BLaER1 (cell line): ENCODE data around the gene MICAL1.

Source experiments
- H3K27ac ChIP-seq: shearing (Covaris generic); formaldehyde crosslinking; 2 replicates; pipeline ENCODE4 v1.8.1; 2022
- H3K27me3 ChIP-seq: shearing (Covaris generic); formaldehyde crosslinking; 2 replicates; pipeline ENCODE4 v1.8.1; 2022
- H3K36me3 ChIP-seq: shearing (Covaris generic); formaldehyde crosslinking; 2 replicates; pipeline ENCODE4 v1.8.1; 2022
- H3K4me1 ChIP-seq: shearing (Covaris generic); formaldehyde crosslinking; 2 replicates; pipeline ENCODE4 v1.8.1; 2022
- H3K4me2 ChIP-seq: shearing (Covaris generic); formaldehyde crosslinking; 2 replicates; pipeline ENCODE4 v1.8.1; 2022
- H3K4me3 ChIP-seq: shearing (Covaris generic); formaldehyde crosslinking; 2 replicates; pipeline ENCODE4 v1.8.1; 2022
- H3K9ac ChIP-seq: shearing (Covaris generic); formaldehyde crosslinking; 2 replicates; pipeline ENCODE4 v1.8.1; 2022
- H3K9me3 ChIP-seq: shearing (Covaris generic); formaldehyde crosslinking; 2 replicates; pipeline ENCODE4 v1.8.1; 2022
- H4K20me1 ChIP-seq: shearing (Covaris generic); formaldehyde crosslinking; 2 replicates; pipeline ENCODE4 v1.8.1; 2022
- Cebpa-rat ChIP-seq: shearing (Covaris generic); IDR thresholded peaks from 2 replicates; pipeline ENCODE4 v1.8.1; 2022

MICAL1 gene

GRCh38 chr6:109477184-109477583, 21.6 kb upstream of the MICAL1 start:
- H3K9ac ChIP-seq = no peak overlapping the region
- no peaks in the 10 kb centered on the region for H3K9me3 ChIP-seq
- H3K27me3 ChIP-seq = no peaks in the 10 kb centered on the region
- H3K4me1 ChIP-seq = peaks cover 71% of the 10 kb centered on the region
- TF ChIP-seq Cebpa-rat = no peak
- H3K4me3 ChIP-seq = no peak overlapping the region
- peak overlapping the region; percentile 82 for H3K4me2 ChIP-seq
- H3K36me3 ChIP-seq = peaks cover 92% of the 10 kb centered on the region
- peaks cover 98% of the 10 kb centered on the region for H4K20me1 ChIP-seq
- H3K27ac ChIP-seq = no peak overlapping the region

- no peak overlapping the region for H3K27ac ChIP-seq
- H3K4me2 ChIP-seq = no peak overlapping the region
- peaks cover 98% of the 10 kb centered on the region for H4K20me1 ChIP-seq
- no peaks in the 10 kb centered on the region for H3K9me3 ChIP-seq
- H3K9ac ChIP-seq = no peak overlapping the region
- no peaks in the 10 kb centered on the region for H3K27me3 ChIP-seq
- H3K36me3 ChIP-seq = peaks cover 94% of the 10 kb centered on the region
- peaks cover 63% of the 10 kb centered on the region for H3K4me1 ChIP-seq
- no peak overlapping the region for H3K4me3 ChIP-seq
- no peak for TF ChIP-seq Cebpa-rat
These were observed 20.1 kb upstream of the MICAL1 start for GRCh38 chr6:109475625-109476024.

GRCh38 chr6:109474995-109475394, 19.4 kb upstream of the MICAL1 start:
- Histone ChIP-seq H3K36me3 (peaks cover 94% of the 10 kb centered on the region), H3K9me3 (no peaks in the 10 kb centered on the region), H3K9ac (no peak overlapping the region), H3K4me1 (peaks cover 56% of the 10 kb centered on the region), H3K4me2 (no peak overlapping the region), H4K20me1 (peaks cover 98% of the 10 kb centered on the region), H3K27ac (no peak overlapping the region), H3K27me3 (no peaks in the 10 kb centered on the region), H3K4me3 (no peak overlapping the region)
- no peak for TF ChIP-seq Cebpa-rat

GRCh38 chr6:109473120-109473519, 17.5 kb upstream of the MICAL1 start:
- TF ChIP-seq Cebpa-rat = no peak
- Histone ChIP-seq H3K27me3 (no peaks in the 10 kb centered on the region), H3K36me3 (peaks cover 100% of the 10 kb centered on the region), H3K4me2 (peak overlapping the region; percentile 58; the same call in 1 of the 2 replicates), H3K9ac (no peak overlapping the region), H3K9me3 (no peaks in the 10 kb centered on the region), H4K20me1 (peaks cover 96% of the 10 kb centered on the region), H3K27ac (no peak overlapping the region), H3K4me3 (no peak overlapping the region), H3K4me1 (peaks cover 38% of the 10 kb centered on the region)

- peaks cover 30% of the 10 kb centered on the region for H3K4me1 ChIP-seq
- H3K9ac ChIP-seq = no peak overlapping the region
- TF ChIP-seq Cebpa-rat = no peak
- H3K27me3 ChIP-seq = no peaks in the 10 kb centered on the region
- H3K4me3 ChIP-seq = no peak overlapping the region
- H4K20me1 ChIP-seq = peaks cover 96% of the 10 kb centered on the region
- H3K4me2 ChIP-seq = peak overlapping the region; percentile 58
- 0 out of 2 replicates have a peak overlapping the region, but pooled peaks have one; percentile 7 for H3K27ac ChIP-seq
- peaks cover 100% of the 10 kb centered on the region for H3K36me3 ChIP-seq
- H3K9me3 ChIP-seq = no peaks in the 10 kb centered on the region
These were observed 16.8 kb upstream of the MICAL1 start for GRCh38 chr6:109472132-109472995.

GRCh38 chr6:109471105-109471810, 15.7 kb upstream of the MICAL1 start:
- no peak overlapping the region for H3K4me3 ChIP-seq
- H3K36me3 ChIP-seq = peaks cover 100% of the 10 kb centered on the region
- H3K27ac ChIP-seq = 0 out of 2 replicates have a peak overlapping the region, but pooled peaks have one; percentile 7
- H3K4me2 ChIP-seq = no peak overlapping the region
- peaks cover 21% of the 10 kb centered on the region for H3K4me1 ChIP-seq
- TF ChIP-seq Cebpa-rat = no peak
- H3K9me3 ChIP-seq = no peaks in the 10 kb centered on the region
- peaks cover 89% of the 10 kb centered on the region for H4K20me1 ChIP-seq
- no peak overlapping the region for H3K9ac ChIP-seq
- no peaks in the 10 kb centered on the region for H3K27me3 ChIP-seq

- no peak overlapping the region for H3K4me2 ChIP-seq
- H3K4me3 ChIP-seq = no peak overlapping the region
- no peak overlapping the region for H3K9ac ChIP-seq
- H3K36me3 ChIP-seq = peaks cover 100% of the 10 kb centered on the region
- H3K4me1 ChIP-seq = peaks cover 21% of the 10 kb centered on the region
- H3K27me3 ChIP-seq = no peaks in the 10 kb centered on the region
- no peaks in the 10 kb centered on the region for H3K9me3 ChIP-seq
- H3K27ac ChIP-seq = no peak overlapping the region
- H4K20me1 ChIP-seq = peaks cover 85% of the 10 kb centered on the region
- TF ChIP-seq Cebpa-rat = no peak
These were observed 14.1 kb upstream of the MICAL1 start for GRCh38 chr6:109469591-109470189.

- H3K4me1 ChIP-seq = peaks cover 13% of the 10 kb centered on the region
- no peak overlapping the region for H3K9ac ChIP-seq
- no peaks in the 10 kb centered on the region for H3K9me3 ChIP-seq
- H3K4me3 ChIP-seq = no peak overlapping the region
- H3K36me3 ChIP-seq = peaks cover 97% of the 10 kb centered on the region
- H3K27ac ChIP-seq = no peak overlapping the region
- H3K27me3 ChIP-seq = no peaks in the 10 kb centered on the region
- H4K20me1 ChIP-seq = peaks cover 79% of the 10 kb centered on the region
- H3K4me2 ChIP-seq = no peak overlapping the region
- no peak for TF ChIP-seq Cebpa-rat
These were observed 12.1 kb upstream of the MICAL1 start for GRCh38 chr6:109467696-109468095.

- no peak for TF ChIP-seq Cebpa-rat
- Histone ChIP-seq H3K4me1 (no peaks in the 10 kb centered on the region), H3K27me3 (no peaks in the 10 kb centered on the region), H3K4me2 (no peak overlapping the region), H3K36me3 (peaks cover 97% of the 10 kb centered on the region), H3K9me3 (peaks cover under 1% of the 10 kb centered on the region; the same call in 1 of the 2 replicates), H3K27ac (no peak overlapping the region), H3K4me3 (no peak overlapping the region), H3K9ac (no peak overlapping the region), H4K20me1 (peaks cover 75% of the 10 kb centered on the region; the same call in 1 of the 2 replicates)
These were observed 10.8 kb upstream of the MICAL1 start for GRCh38 chr6:109466212-109466923.
